Tibial nerve (tissue), 4 donors: ENCODE data around the gene PIP4K2C.

Experiments
- CTCF ChIP-seq, 5 experiments: fragments of 200-600 bp in 3 of 5; fragments of 450-650 bp in 2 of 5; sonication (generic) in 3 of 5; IDR thresholded peaks; one replicate each; pipeline ENCODE4 v1.5.1; 2016 to 2019; ENCODE audit warnings: antibody characterized with exemption in 5 of 5, mild to moderate bottlenecking in 3 of 5, moderate library complexity in 2 of 5
- EP300 ChIP-seq, 2 donors: sonication (generic); formaldehyde crosslinking; IDR thresholded peaks; one replicate each; pipeline ENCODE4 v1.6.1; 2017; ENCODE audit warnings: antibody characterized with exemption in 2 of 2, mild to moderate bottlenecking in 1 of 2
- POLR2A ChIP-seq, 2 donors: fragments of 450-650 bp; IDR thresholded peaks; one replicate each; pipeline ENCODE4 v1.6.1; 2017; ENCODE audit warnings: antibody characterized with exemption in 2 of 2, mild to moderate bottlenecking in 2 of 2, moderate library complexity in 2 of 2

- TF ChIP-seq CTCF (IDR thresholded peaks at IDR 0.05) (no peak), POLR2A (IDR thresholded peaks at IDR 0.05) (no peak), EP300 (IDR thresholded peaks at IDR 0.05) (no peak)
These were observed 38.1 kb upstream of the PIP4K2C start for GRCh38 chr12:57552835-57553313.
